Measurements from ENCODE around the gene CD300LD. TPM values are rescaled to one million over a fixed set of nuclear protein-coding genes. Genes with fewer than 3 reads are reported as not detected.

Gene CD300LD
- total and polyA plus RNA-seq, 10 donors: 0.06 to 1.4 TPM; not detected in 8

DNA sequence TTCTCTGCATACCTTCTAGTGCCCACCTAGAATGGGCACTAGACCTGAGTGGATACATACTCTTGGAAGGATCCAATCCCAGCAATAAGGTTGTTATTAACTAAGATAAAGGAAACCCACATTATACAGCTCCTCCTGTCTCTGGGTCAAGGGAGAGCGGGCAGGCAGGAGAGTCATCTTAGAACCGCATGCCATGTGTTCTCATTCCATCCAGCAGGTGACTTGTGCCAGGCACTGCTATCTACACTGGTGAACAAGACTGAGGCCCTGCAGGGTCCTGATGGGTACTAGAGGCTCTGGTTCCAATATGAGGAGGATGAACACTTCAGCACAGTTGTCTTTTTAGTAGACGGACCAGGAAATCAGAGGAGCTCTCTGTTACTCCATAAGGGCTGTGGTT is 18.9 kb downstream of the CD300LD start:
- H3K27ac ChIP-seq: no peak overlapping the region
- no peaks in the 10 kb centered on the region for H3K36me3 ChIP-seq
- no peak for DNase-seq
- TF ChIP-seq, protein P1, sequence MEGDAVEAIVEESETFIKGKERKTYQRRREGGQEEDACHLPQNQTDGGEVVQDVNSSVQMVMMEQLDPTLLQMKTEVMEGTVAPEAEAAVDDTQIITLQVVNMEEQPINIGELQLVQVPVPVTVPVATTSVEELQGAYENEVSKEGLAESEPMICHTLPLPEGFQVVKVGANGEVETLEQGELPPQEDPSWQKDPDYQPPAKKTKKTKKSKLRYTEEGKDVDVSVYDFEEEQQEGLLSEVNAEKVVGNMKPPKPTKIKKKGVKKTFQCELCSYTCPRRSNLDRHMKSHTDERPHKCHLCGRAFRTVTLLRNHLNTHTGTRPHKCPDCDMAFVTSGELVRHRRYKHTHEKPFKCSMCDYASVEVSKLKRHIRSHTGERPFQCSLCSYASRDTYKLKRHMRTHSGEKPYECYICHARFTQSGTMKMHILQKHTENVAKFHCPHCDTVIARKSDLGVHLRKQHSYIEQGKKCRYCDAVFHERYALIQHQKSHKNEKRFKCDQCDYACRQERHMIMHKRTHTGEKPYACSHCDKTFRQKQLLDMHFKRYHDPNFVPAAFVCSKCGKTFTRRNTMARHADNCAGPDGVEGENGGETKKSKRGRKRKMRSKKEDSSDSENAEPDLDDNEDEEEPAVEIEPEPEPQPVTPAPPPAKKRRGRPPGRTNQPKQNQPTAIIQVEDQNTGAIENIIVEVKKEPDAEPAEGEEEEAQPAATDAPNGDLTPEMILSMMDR (IDR thresholded peaks at IDR 0.05 in 8 of 11, conservative IDR thresholded peaks at IDR 0.05 in 3 of 11): no peak
- TF ChIP-seq POLR2A (IDR thresholded peaks at IDR 0.05) (no peak), POLR2AphosphoS5 (IDR thresholded peaks at IDR 0.05) (no peak)
- H3K4me3 ChIP-seq: no peak overlapping the region
- 71 to 93% (median 90%) methylated on average over 3 of the region's 3 CpGs for WGBS, 5 donors
- H3K27me3 ChIP-seq (replicated peaks in 1 of 7): peaks cover 0 to 48% (median 0%) of the 10 kb centered on the region in 7 donors
- intact Hi-C loops (cut with DNase I; ENCODE audit: low total_unique reads): no loop called here
- no peaks in the 10 kb centered on the region for H3K9me3 ChIP-seq
- peaks cover 0 to 14% (median 0%) of the 10 kb centered on the region in 6 donors for H3K4me1 ChIP-seq

DNA sequence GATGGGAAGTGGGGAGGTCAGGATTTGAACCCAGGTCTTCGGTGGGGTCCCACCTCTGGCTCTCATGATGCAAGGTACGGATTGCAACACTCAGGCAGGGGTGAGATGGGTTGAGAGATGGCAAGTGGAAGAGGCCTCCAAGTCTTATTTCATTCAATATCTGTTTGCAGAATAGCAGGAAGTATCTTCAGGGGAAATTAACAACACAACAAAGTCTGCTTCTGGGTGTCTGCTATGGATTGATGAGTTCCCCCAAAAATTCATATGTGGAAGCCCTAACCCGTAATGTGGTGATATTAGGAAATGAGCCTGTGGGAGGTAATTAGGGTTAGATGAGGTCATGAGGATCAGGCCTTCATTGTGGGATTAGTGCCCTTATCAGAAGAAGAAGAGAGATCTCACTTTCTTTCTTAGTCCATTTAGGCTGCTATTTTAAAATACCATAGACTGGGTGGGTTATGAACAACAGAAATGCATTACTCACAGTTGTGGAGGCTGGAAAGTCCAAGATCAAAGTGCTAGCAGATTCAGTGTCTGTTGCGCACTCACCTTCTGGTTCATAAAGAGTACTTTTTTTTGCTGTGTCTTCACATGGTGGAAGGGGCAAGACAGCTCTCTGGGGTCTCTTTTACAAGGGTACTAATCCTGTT is 20.3 kb downstream of the CD300LD start:
- Histone ChIP-seq H3K27me3 (replicated peaks in 1 of 7) (peaks cover 0 to 59% (median 0%) of the 10 kb centered on the region in 7 donors), H3K9me3 (no peaks in the 10 kb centered on the region), H3K27ac (no peak overlapping the region), H3K4me1 (peaks cover 0 to 20% (median 0%) of the 10 kb centered on the region in 6 donors), H3K4me3 (no peak overlapping the region), H3K36me3 (no peaks in the 10 kb centered on the region)
- TF ChIP-seq, protein P1 (IDR thresholded peaks at IDR 0.05 in 8 of 11, conservative IDR thresholded peaks at IDR 0.05 in 3 of 11): no peak
- TF ChIP-seq POLR2AphosphoS5 (IDR thresholded peaks at IDR 0.05) (no peak), POLR2A (IDR thresholded peaks at IDR 0.05) (no peak)
- WGBS, 5 donors: 56 to 83% (median 75%) methylated on average over 4 of the region's 4 CpGs
- intact Hi-C loops (cut with DNase I; ENCODE audit: low total_unique reads): no loop called here
- DNase-seq: no peak

DNA sequence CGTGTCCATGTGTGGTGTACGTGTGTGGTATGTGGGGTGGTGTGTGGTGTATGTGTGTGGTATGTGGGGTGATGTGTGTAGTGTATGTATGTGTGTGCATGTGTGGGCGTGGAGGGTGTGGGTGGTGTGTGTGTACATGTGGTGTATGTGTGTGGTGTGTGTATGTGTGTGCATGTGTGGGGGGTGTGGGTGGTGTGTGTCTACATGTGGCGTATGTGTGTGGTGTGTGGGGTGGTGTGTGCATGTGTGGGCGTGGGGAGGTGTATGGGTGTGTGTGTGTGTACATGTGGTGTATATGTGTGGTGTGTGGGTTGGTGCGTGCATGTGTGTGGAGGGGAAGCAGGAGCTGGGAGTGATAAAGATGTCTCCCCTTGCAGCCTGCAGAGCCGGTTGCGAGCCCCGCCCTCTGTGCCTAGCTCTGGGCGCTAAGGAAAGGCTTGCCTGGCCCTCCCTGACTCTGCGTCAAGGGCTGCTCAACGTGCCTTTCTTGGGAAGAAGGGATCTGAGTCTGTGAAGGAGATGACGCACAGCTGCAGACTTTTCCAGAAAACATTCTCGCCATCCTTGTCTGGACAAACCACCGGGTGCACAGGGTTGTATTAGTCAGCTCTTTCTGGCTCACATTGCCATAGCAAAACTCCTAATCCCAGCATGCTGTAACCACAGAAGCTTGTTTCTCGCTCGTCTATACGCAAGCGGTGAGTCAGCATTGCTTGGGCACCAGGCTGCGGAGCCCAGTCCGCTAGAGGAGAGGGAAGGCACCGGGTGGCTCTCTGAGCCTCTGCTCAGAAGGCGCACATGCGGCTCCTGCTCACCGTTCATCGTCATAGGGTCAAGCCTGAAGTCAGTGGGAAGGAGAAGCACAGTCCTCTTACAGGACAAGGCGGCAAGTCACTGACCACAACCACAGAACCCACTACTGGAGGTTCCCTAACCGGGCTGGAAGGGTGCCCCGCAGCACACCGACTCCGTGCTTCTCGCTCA is 22.8 kb downstream of the CD300LD start:
- intact Hi-C loops (cut with DNase I; ENCODE audit: low total_unique reads): no loop called here
- H3K27ac ChIP-seq: peak overlapping the region in 4 of 8 donors; percentile 17 to 70 (median 48)
- peaks cover 0 to 28% (median 0%) of the 10 kb centered on the region in 6 donors for H3K4me1 ChIP-seq

DNA sequence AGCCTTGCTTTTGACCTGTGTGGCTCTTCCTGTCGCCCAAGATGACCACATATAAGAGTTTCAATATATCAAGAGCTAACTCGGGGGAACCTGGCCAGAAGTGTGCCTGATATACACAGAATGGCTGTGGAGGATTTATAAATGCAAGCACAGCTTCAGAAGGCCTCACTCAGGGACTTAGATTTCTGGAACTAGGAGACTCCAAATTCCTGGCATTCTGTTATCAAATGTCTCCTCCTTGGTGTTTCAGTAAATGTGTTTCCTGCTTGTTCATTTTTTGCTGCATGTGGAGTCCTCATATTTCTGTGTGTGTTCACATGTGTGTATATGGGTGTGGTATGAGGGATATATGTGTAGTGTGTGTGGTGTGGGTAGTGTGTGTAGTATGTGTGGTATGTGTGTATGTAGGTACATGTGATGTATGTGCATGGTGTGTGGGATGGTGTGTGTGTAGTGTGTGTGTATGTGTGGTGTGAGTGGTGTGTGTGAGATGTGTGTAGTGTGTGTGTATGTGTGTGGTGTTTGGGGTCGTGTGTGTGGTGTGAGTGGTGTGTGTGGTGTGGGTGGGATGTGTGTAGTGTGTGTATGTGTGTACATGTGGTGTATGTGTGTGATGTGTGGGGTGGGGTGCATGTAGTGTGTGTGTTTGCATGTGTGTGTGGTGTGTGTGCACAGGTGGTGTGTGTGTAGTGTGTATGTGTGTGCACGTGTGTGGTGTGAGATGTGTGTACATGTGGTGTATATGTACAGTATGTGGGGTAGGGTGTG is 23.8 kb downstream of the CD300LD start:
- intact Hi-C loops (cut with DNase I; ENCODE audit: low total_unique reads): no loop called here
- no peak for DNase-seq
- Histone ChIP-seq H3K27me3 (replicated peaks in 1 of 7) (peaks cover 0 to 68% (median 0%) of the 10 kb centered on the region in 7 donors), H3K36me3 (no peaks in the 10 kb centered on the region), H3K9me3 (no peaks in the 10 kb centered on the region), H3K27ac (peak overlapping the region in 1 of 8 donors; percentile 83), H3K4me3 (no peak overlapping the region), H3K4me1 (peaks cover 0 to 28% (median 0%) of the 10 kb centered on the region in 6 donors)
- TF ChIP-seq POLR2AphosphoS5 (IDR thresholded peaks at IDR 0.05) (no peak), POLR2A (IDR thresholded peaks at IDR 0.05) (no peak)
- TF ChIP-seq, protein P1 (IDR thresholded peaks at IDR 0.05 in 8 of 11, conservative IDR thresholded peaks at IDR 0.05 in 3 of 11): no peak
- 71 to 79% (median 78%) methylated on average over 4 of the region's 4 CpGs for WGBS, 5 donors

More for the DNA sequence above, 22.8 kb downstream of the CD300LD start:
- Histone ChIP-seq H3K4me3 (no peak overlapping the region), H3K9me3 (no peaks in the 10 kb centered on the region), H3K27me3 (replicated peaks in 1 of 7) (peaks cover 0 to 65% (median 0%) of the 10 kb centered on the region in 7 donors), H3K36me3 (no peaks in the 10 kb centered on the region)
- WGBS, 5 donors: 37 to 47% (median 38%) methylated on average over 27 to 32 of the region's 32 CpGs
- no peak for DNase-seq
- TF ChIP-seq POLR2A (IDR thresholded peaks at IDR 0.05) (no peak), POLR2AphosphoS5 (IDR thresholded peaks at IDR 0.05) (peak in 2 of 3 donors; percentile 29 to 44)

Measured in spleen (tissue), 11 donors.